ENCODE measurements around the gene RNASE8.

RNASE8 gene

DNA sequence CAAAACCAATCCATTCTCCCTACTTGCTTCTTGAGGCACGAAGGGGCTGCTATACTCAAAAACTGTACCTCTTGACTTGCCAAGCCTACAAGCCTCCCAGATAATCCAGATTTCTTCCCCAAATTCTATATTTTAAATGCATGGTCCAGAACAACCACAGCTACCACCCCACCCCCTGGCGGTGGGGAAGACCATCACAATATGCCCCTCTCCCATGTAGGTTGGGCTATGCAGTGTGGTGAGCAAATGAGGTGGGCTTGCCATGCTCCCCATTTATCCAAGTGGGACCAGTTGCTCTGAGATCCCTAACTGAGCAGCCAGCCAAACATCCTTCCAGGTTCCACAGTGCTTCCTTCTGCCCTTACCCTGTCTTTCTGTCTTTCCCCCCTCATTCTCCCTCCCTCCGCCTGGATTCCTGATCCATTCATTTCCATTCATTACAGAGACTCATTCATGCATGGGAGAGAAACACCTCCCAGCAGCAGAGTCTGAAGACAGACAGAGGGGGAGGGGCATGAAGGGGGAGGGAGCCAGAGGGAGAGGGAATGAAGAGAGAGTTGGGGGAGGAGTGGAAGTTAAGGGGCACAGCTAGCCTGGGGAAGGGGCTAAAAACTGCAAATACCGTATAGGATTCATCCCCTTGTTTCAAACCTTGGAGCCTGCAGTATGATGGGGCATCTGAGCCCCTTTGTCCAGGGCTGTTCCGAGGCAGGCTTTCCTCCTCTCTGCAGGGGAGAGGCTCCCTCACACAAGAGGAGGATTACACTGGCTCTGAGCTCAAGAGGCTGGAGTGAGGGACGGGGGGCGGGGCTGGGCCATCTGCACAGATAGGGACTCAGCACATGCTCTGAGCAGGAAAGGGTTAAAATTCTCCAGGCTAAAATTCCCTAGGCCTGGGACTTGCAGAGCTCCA is 36.4 kb downstream of the RNASE8 start:
- DNase-seq, result no peak

DNA sequence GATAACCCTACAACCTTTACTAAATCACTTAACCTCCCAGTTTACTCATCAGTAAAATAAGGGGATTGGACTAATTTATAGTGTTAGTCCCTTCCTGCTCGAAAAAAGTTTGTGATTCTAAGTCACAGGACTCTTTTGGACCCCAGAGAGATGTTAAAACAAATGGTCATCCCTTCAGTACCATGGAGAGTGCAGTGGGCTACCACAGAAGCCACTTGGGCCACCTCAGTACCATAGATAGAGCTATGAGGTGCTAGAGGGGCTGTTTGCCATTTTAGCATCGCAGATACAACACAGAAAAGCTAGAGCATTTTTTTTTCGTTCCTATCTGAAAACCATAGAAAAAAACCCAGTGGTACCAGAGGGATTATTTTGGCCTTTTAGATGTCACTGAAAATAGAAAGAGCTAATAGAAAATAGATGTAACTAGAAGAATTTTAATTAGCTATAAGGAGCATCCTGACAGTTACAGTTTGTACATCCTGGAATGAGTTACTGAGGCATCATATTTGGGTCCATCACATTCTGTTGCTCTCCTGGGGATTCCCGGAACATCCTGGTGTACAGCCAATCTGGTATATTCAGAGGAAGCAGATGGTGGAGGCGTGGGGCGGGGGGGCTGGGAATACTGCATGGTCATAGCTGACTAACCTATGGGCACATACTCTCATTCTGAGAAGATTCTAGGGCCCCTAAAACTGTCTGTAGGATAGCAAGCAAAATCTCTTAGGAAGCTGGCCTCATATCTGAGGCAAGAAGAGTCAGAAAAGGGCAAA is 38.0 kb downstream of the RNASE8 start:
- no peak for DNase-seq

DNA sequence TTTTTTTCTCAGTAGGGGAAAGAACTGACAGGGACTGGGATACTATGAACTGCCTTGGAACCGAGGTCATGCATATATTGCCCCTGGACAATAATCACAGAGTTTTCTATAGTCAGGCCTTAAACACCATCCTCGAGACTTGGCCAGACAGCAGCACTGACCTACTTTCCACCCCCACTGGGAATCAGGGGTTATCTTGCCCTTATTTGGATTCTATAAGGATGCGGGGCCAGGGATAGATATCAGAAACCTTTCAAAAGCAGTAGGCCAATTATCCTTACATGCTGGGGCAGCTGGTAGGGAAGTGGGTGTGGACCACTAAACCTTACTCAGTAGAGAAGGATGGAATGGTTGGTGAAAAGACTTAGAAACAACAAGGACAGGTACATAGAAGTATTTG is 38.8 kb downstream of the RNASE8 start:
- no peak for DNase-seq

DNA sequence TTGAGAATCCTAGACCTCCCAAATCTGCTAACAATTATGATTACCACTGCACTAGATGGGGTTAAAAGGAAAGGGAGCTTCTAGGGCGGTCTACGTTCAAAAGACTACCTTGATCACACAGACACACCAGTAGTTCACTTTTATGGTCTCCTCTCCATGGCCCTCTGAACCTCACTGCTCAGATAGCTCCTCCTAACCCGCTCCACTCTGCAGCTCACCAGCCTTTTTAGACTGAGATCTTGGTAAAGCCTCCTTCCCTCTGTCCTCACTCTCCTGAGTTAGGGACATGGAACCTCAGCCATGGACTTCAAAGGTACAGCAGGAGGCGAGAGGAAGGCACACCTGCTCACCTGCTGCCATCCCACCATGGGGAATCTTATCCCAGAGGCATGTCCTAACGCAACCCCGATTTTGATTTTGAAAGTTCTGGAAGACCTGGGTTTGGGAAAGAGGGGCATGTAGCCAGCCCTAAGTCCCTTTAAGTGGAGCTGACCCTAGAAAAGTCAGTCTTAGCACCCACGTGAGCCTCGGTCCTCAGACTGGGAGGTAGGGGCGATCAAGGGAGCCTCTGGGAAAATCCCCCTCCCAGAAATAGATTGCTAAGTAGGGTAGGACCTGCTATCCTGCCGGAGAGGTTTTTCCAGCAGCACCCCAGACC is 39.5 kb downstream of the RNASE8 start:
- no peak for DNase-seq

DNA sequence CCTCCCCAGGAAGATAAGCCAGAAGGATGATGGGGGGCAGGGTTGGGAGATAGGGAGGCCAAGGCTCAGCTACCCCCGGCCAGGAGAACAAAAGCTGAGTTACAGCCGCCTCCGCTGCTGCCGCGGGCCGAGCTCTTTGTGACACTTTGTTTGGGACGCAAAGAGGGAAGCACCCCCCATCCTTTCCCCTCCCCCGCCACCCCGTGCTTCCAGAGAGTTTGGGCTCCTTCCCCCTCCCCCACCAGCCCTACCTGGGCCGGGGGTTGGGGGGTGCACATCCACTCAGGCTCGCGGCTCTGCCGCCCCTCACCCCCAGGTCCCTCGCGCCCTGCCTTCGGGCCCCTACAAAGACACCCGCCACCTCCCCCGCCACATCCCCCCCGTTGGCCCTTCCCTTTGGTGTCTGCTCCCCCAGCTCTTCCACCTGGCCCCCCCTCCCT is 40.0 kb downstream of the RNASE8 start:
- DNase-seq, result no peak

DNA sequence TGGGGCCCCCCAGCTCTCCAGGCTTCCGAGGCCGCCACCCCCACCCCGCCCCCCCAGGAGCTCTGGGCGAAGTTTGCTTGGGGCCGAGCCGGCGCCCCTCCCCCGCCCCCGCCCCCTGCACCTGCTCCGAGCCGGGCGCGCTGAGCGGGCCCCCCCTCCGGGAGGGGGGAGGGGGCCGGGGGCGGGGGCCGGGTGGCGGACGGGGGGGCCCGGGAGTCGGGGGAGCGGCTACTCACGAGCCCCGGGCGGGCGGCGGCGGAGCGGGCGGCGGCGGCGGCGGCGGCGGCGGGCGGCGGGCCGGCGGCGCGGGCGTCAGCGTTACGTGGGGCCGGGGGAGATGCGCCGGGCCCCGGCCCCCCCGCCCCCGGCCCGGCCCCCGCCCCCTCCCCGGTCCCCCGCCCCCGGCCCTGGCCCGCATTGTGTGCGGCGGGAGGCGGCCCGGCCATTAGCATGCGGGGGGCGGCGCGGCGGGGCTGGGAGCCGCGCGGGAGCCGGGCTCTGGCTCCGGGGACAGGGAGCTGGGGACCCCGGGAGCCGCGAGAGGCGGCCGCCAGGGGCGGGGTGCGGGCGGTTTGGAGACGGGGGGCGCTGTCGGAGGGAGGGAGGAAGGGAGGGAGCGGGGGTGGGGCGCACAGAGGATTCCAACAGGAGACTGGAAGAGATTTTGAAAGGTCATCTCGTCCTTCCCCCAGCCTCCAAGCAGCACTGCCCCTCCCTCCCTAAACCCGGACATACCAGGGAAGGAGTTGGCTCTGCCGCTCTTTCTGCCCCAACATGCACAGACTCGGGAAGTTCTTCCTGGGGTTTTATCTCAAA is 40.7 kb downstream of the RNASE8 start, which contains the start of gene ZNF219:
Gene ZNF219, minus strand, starts transcription at position 580 of the 816 bp plus-strand sequence. CDS start 5,064 bp downstream, outside the sequence.
- no peak for DNase-seq

DNA sequence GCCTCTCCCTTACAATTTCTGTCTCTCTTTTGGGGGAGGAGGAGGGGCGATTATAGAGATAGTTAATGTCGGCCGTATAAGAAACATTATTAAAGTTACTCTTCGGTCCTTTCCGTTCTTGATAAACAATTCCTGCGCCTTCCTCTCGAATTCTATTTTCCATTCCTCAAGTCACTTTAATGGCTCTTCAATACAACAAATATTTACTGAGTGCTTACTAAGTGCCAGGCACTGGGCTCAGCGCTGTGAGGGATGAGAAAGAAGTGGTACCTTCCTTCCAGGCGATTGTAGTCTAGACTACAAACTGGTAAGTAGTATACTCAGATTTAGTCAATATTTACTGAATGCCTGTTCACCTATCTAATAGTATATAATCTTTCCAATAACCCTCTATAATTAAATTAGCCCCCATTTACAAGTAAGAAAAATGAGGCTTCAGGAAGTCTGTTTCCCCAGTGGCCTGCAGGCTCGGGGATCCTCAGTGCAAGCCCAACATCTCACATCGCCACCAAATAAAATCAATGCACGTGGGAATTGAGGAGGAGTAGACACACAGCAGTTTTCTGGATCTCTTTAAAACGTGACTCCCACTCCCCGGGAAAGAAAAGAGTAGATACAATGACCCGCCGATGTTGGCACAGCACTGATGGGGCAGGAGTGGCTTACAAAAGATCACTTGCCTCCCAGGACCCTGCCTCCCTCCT is 41.4 kb downstream of the RNASE8 start:
- no peak for DNase-seq

DNA sequence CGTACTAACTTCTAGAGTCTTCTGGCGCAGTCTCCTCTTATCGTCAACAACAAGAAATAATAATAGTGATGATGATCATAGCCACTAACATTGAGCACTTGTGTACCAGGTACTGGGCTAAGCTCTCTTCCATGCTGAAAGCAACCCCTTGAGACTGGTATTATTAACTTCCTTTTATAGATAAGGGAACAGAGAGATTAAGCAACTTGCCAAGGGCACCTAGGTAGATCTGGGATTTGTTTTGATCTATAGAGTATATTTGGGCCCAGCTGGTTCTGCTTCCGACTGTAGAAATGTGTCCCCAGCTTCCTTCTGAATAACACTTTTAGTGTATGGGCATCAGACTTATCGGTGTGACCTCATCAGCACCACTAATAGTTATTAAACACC is 42.0 kb downstream of the RNASE8 start:
- no peak for DNase-seq

DNA sequence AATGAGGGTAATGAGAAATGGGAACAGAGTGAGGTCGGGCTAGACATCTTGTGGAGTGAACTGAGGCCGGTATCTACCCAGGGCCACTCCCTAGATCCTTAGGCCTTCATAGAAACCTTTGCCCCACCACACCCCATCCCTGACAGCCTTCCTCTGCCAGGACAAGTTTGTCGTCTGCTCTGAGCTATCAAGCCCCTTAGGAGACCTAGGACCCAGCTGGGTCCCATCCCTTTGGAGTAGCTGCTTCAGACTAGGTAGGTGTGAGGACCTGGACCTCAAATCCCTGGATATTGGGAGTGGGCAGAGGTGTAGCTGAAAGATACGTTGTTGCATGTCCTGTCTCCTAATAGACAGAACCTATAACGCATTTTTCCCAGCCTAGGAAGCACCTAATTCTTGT is 43.3 kb downstream of the RNASE8 start, which contains the start of gene TMEM253:
Gene TMEM253, plus strand, starts transcription at position 136 of the 400 bp plus-strand sequence. CDS start 278 bp downstream, outside the sequence.
- DNase-seq, result no peak

DNA sequence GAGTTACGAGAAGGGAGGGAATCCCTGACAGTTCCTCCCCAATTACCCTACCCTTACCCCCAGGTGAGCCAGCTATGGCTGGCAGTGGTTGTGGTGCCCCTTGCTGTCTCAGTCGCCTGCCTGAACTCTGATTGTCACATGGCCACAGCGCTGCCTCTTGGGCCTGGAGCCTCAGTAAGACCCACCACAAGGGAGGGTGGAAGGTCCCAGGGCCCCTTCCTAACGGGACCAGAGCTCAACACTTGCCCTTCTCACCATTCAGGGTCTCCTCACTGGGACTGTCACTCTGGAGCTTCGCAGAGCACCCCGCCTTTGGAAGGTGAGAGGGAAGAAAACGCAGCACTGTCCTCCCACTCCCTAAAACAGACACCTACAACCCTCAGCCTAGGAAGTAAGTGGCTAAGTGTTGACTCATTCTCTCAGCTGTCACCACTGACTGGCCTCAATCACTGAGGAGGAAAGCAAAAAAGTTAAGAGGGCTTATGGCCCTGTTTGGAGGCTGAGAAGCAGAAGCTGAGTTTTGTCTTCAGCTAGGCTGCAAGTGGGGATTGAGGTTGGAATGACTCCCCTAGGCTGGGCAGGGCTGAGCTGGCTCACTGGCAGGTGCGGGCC is 44.3 kb downstream of the RNASE8 start:
- DNase-seq, result no peak

DNA sequence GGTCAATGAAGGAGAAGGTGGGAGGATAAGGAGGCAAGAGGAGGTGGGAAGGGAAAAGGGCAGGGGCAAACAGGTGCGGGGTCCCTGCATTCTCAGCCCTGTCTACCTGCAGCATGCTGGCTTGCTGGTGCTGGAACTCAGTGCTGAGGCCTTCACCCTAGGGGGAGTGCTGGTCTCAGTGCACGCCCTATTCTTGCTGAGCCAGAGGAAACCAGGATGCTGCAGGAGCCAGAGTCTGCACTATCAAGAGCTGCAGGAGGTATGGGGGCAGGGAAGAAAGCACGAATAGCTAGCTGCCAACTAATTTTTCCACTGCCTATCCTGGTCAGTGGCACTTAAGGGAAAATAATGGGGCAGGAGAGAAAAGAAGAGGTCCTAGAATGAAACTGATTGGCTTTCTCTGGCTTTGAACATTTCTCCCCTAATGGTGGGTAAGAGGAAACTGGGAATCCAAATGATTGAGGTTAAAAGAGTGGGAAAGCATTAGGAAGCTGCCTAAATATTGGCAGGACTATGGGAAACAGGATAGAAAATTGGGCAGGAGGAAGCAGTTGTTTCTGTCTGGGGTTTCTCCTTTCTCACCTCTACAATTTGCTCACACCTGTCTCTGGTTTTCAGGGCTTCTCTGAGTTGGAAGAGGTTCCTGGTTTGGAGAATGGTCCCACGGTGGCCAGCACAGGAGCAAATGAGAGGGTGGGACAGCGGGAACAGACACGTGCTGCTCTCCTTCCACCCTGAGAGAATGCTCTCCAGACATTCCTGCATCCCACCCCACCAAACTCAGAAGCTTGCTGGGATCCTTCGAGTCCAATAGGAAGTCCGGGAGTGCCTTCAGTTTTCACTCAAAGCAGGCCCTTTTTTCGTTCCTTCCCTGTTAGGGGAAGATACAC is 45.1 kb downstream of the RNASE8 start:
- DNase-seq, result no peak

DNA sequence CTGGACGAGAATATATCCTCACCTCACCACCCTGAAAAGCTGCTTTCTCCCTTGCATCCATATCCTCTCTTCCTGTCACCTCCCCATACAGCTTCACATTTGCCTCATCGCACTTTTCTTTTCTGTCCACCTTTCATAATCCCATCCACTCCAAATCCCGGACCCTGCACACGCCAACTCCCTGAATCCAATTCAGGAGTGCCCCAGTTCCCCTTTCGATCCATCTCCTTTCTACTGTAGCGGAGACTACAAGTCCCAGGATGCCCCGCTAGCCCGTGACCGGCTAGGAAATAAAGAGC is 45.7 kb downstream of the RNASE8 start:
- DNase-seq, result peak; percentile 74

DNA sequence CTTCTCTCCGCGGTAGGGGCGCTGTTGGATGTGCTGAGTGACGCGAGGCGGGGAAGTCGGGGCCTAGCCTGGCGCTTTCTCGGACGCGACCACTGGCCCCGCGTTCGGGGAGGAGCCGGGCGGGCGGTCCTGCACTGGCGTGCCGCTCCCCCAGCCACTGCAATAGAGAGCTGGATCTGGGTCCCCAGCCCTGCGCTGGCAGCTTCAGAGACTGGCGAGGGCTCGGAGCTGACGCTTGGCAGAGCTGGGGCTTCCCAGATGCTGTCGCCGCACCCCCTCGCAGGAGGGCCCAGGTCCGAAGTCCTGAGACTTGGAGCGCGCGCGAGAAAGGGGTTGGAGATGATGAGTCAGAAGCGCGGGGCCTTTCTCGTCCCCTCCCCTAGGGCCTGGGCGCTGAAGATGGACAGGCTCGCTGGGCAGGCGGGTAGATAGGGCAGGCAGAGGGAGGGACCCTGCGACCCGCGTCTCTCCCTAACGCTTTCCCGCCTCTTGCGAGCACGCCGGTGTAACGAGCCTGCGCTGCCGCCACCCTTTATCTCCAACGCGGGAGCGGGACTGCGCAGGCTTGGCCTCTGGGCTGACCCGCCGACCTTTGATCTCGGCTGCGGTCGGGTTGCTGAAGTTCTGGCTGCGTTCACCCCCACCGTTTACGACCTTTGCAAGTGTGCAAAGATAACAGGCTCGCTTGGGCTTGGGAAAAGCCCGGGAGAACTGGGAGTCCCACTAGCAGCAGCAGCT is 46.3 kb downstream of the RNASE8 start:
- peak; percentile 49 for DNase-seq

DNA sequence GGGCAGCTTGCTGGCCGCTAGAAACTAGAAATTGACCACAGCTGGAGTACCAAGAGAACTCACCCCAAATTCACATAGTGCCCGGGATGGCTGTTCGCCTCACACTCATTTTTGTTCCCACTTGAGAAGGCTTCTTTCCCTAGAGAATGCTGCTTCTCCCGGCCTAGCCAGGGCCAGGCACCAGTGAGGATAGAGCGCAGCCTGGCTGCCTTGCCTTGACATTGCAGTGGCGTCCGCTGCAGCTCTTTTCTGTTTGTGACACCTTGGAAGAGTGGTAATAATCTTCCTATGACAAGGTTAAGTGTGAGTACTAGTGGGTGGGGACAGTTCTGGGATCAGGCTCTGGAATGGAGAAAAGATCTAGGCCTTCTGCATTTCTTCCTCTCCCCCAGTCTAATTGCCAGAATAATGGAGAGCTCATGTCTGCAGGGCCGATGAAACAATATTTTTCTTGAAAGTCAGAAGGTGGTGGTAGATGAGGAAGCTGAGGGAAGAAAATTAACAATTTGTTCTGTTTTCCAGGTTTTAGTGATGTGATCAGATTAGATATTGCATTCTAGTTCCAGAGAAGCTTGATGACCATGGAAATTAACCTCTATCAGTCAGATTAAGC is 46.9 kb downstream of the RNASE8 start:
- no peak for DNase-seq

DNA sequence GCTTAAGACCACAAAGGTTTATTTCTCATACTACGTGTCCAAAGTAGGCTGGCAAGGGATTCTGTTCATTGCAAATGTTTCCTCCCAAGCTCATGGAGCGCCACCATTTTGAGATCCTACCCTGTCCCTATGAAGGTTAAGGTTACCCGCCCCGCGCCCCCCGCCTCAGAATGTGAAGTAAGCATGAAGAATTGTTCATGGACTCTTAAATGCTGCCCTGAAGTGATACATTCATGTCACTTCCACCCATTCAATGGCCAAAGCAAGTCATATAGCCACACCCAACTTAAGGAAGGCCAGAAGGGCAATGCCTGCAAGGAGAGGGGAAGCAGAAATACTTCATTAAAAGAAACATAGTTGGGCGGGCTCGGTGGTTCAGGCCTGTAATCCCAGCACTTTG is 47.5 kb downstream of the RNASE8 start:
- DNase-seq, result no peak

DNA sequence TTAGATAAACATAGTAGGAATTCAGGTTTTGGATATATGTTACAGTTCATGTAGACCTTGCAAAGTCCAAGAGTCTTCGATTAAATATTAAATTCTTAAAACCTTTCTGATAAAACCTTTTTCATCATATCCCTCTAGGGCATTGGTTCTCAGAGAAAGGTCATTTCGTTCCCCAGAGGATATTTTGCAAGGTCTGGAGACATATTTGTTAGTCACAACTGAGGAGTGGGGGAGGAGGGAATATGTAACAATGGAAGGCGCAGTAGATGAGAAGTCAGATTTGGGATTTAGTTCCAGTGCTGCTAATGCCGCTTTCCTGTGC is 48.5 kb downstream of the RNASE8 start:
- DNase-seq, result no peak

DNA sequence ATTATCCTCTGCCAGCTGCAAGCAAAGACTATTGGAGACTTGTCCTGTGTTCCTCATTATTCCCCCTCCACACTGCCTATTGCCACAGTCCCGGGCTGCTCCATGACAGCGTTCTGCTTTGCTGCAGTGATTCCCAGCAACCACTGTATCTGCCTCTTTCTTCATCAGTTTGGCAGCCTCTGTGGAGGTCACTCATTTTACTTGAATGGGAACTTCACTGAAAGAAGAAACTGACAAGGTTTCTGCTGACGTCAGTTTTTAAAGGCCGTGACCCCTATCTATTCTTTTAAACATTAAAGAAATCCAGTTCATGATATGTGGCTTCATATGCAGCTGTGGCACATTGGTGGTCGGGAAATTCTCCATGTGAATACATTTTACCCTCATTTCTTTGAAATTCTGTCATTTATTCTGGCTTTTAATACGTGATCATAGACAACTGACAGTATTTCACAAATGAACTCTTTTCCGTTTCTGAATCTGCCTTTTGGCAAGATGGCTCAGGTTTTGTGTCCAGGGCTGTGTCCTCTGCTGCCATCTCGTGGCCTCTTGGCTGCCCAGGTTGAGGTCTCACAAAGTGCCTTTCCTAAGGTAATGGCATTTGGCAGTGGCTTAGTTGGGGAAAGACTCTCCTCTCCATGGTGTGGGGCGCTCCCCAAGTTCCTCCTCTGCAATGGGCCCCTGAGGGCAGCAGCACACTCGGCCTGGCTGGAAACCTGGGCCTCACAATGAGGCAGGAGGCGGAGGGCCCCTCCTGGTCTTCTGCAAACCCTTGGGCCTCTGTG is 49.1 kb downstream of the RNASE8 start:
- no peak for DNase-seq

DNA sequence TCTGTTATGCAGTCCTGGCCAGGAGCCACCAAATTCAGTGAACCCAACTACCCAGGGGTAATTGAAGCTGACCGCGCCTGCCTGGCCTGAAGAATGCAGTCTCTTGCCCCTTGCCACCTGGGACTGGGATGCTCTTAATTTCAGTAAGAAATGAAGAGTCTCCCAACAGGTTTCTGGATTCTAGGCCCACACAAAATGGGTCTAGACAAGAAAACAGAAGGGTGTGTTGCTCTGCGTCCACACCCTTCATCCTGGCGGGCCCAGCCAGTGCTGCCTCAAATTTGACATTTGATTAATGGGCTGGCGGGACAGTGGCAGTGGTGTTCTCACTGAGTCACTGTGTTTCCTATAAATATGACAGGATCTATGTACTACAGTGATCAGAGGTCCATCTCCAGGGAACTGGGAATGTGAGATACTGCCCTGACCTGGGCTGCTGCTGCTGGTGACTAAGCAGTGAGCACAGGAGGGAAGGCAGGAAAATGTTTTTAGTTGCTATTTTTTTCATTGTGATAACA is 49.7 kb downstream of the RNASE8 start:
- DNase-seq, result no peak
